ENCODE measurements around the gene PLEKHF1. TPM values are rescaled to one million over a fixed set of nuclear protein-coding genes. Genes with fewer than 3 reads are reported as not detected.
"Not testable (repeated sequence)": the region's sequence is repeated elsewhere in the genome, so short reads cannot be mapped to it uniquely, and the experiment has no call there.

Gene PLEKHF1
- total RNA-seq, 1 experiment from 2014 or later = 2.0 TPM

GRCh38 chr19:29626832-29627231 lies 38.4 kb upstream of the PLEKHF1 start:
- DNase-seq; H3K4me3 ChIP-seq; H3K9me3 ChIP-seq (replicated peaks); H3K4me1 ChIP-seq; H3K36me3 ChIP-seq; H3K27ac ChIP-seq: not testable (repeated sequence)
- peaks cover 10% of the 10 kb centered on the region; the same call in 1 of the 2 replicates for H3K27me3 ChIP-seq

- no peak for DNase-seq
- Histone ChIP-seq H3K4me3 (no peak overlapping the region), H3K9me3 (replicated peaks) (peaks cover under 1% of the 10 kb centered on the region; the same call in 1 of the 2 replicates), H3K4me1 (no peaks in the 10 kb centered on the region), H3K27me3 (0 out of 2 replicates have a peak, but pooled peaks cover 5% of the 10 kb centered on the region), H3K36me3 (no peaks in the 10 kb centered on the region), H3K27ac (no peak overlapping the region)
These were observed 36.4 kb upstream of the PLEKHF1 start for GRCh38 chr19:29628661-29629385.

DNA sequence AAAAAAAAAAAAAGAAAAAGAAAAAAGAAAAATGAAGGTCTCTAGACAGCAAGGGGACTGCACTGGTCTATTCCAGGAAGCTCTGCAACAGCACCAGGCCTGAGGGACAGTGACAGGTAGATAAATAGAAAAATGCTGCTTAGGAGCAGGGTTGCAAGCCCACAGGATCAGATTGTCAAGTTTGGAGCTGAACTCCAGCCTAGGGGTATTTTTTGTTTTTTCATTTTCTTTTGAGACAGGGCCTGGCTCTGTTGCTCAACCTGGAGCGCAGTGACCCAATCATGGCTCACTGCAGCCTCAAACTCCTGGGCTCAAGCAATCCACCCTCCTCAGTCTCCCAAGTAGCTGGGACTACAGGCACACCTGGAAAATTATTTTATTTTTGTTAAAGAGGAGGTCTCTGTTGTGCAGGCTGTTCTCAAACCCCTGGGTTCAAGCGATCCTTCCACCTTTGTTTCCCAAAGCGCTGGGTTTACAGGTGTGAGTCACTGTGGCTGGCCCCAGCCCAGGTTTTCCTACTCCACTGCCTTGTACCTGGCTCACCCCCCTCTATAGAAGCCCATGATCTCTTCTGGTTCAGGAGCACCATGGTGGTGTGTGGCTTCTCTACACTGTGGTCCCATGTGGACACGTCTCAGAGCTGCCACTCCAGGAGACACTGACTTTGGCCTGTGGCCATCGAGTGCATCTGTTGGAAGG lies 35.3 kb upstream of the PLEKHF1 start:
- Histone ChIP-seq H3K4me3 (no peak overlapping the region), H3K4me1 (no peaks in the 10 kb centered on the region), H3K27ac (no peak overlapping the region), H3K36me3 (no peaks in the 10 kb centered on the region), H3K27me3 (0 out of 2 replicates have a peak, but pooled peaks cover 2% of the 10 kb centered on the region), H3K9me3 (replicated peaks) (peaks cover 4% of the 10 kb centered on the region; the same call in 1 of the 2 replicates)
- no peak for DNase-seq

GRCh38 chr19:29630655-29631054 lies 34.6 kb upstream of the PLEKHF1 start:
- Histone ChIP-seq H3K27me3 (0 out of 2 replicates have a peak, but pooled peaks cover 2% of the 10 kb centered on the region), H3K9me3 (replicated peaks) (peaks cover 4% of the 10 kb centered on the region; the same call in 1 of the 2 replicates), H3K36me3 (no peaks in the 10 kb centered on the region), H3K4me1 (no peaks in the 10 kb centered on the region), H3K27ac (no peak overlapping the region), H3K4me3 (no peak overlapping the region)
- peak in 1 of 2 experiments; percentile 28 for DNase-seq

- Histone ChIP-seq H3K36me3 (no peaks in the 10 kb centered on the region), H3K27me3 (0 out of 2 replicates have a peak, but pooled peaks cover 2% of the 10 kb centered on the region), H3K9me3 (replicated peaks) (peaks cover 4% of the 10 kb centered on the region; the same call in 1 of the 2 replicates), H3K4me3 (no peak overlapping the region), H3K4me1 (no peaks in the 10 kb centered on the region), H3K27ac (no peak overlapping the region)
- no peak for DNase-seq
These were observed 33.8 kb upstream of the PLEKHF1 start for GRCh38 chr19:29631450-29631849.

DNA sequence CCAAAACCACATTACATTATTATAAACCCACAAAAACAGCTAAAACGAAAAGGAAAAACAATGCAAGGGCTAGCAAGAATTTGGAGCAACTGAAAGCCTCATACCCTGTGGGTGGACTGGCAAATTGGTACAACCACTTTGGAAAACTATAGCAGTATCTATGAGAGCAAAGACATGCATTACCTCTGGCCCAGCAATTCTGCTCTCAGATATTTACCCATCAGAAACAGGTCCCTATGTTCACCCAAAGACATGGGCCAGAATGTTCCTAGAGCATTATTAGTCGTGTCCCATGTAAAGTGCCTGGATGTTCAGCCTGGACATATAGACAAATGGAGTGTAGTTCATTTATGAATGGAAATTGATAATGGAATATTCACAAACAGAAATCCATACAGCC lies 31.3 kb upstream of the PLEKHF1 start:
- 0 out of 2 replicates have a peak, but pooled peaks cover 2% of the 10 kb centered on the region for H3K27me3 ChIP-seq
- no peak overlapping the region for H3K27ac ChIP-seq
- no peaks in the 10 kb centered on the region for H3K4me1 ChIP-seq
- no peaks in the 10 kb centered on the region for H3K36me3 ChIP-seq
- peaks cover 4% of the 10 kb centered on the region; the same call in 1 of the 2 replicates for H3K9me3 ChIP-seq (replicated peaks)
- H3K4me3 ChIP-seq = no peak overlapping the region
- no peak for DNase-seq

DNA sequence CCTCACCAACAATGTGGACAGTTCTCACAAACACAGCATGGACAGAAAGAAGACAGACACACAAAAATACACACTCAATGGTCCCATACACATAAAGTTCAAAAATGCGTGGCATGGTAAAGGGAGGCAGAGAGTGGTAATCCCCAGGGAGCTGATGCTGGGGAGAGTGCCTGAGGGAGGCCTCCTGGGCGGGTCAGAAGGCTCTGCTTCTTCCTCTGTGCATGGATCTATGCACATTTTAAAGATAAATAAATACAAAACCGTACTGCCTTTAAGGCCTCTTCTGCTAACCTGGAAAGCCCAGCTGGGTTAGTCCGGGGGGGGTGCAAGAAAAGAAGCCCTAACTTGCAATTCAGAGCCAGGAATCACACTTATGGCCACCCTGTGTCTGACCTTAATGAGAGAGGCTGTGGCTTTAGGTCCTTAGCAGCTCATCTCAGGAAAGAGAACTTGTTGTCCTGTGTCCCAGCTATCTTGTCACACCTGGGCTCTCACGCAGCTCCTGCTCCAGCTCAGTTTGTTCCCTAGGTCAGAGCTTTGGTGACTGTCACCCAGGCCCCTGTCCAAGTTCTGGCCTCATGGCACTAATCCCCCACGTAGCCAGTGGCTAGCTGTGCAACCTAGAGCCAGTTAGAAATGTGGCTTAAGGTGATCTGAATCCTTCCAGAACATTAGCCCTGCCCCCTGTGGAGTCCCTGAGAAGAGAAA lies 30.7 kb upstream of the PLEKHF1 start:
- Histone ChIP-seq H3K36me3 (no peaks in the 10 kb centered on the region), H3K27me3 (0 out of 2 replicates have a peak, but pooled peaks cover 2% of the 10 kb centered on the region), H3K4me1 (no peaks in the 10 kb centered on the region), H3K9me3 (replicated peaks) (peaks cover 4% of the 10 kb centered on the region; the same call in 1 of the 2 replicates), H3K4me3 (no peak overlapping the region), H3K27ac (no peak overlapping the region)
- DNase-seq = no peak

DNA sequence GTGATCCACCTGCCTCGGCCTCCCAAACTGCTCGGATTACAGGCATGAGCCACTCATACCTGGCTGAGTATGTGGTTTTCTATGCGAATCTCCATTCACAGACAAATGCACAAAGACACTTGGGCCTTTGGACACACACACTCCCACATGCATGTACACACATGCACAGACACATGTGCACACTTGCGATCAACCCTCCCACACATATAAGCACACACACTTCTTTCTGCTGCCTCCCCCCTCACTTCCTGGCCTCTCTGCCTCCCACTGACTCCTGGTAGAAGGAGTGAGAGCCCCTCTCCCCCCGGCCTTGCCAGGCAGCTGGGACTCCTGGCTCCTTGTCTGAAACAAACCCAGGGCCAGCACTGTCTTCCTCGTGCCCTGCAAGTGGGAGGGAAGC lies 29.3 kb upstream of the PLEKHF1 start:
- no peak for DNase-seq
- peaks cover 4% of the 10 kb centered on the region; the same call in 1 of the 2 replicates for H3K9me3 ChIP-seq (replicated peaks)

GRCh38 chr19:29636553-29637360 lies 28.5 kb upstream of the PLEKHF1 start:
- H3K4me3 ChIP-seq = no peak overlapping the region
- H3K27ac ChIP-seq = no peak overlapping the region
- no peaks in the 10 kb centered on the region for H3K4me1 ChIP-seq
- H3K9me3 ChIP-seq (replicated peaks) = peaks cover 4% of the 10 kb centered on the region; the same call in 1 of the 2 replicates
- H3K27me3 ChIP-seq = 0 out of 2 replicates have a peak, but pooled peaks cover 2% of the 10 kb centered on the region
- H3K36me3 ChIP-seq = no peaks in the 10 kb centered on the region
- DNase-seq = no peak

More for the DNA sequence above, 29.3 kb upstream of the PLEKHF1 start:
- Histone ChIP-seq H3K36me3 (no peaks in the 10 kb centered on the region), H3K4me1 (no peaks in the 10 kb centered on the region), H3K27me3 (0 out of 2 replicates have a peak, but pooled peaks cover 2% of the 10 kb centered on the region), H3K27ac (no peak overlapping the region), H3K4me3 (no peak overlapping the region)

DNA sequence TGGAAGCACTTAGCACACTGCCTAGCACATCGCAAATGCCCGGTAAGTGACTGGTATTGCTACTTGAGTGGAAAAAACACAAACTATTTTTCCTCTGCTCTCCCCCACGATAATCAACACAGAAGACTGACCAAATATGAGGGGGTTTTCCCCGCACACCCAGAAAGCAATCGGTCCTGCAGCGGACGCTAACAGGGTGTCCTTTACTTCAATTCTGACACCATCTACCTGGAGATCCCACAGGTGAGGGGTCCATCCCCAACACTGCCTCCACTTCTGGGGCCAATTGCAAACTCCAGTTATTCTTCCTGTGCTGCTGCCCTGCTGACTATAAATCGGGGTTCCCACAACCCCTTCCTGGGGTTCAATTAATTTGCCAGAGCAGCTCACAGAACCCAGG lies 26.2 kb upstream of the PLEKHF1 start:
- Histone ChIP-seq H3K9me3 (replicated peaks) (peaks cover 1% of the 10 kb centered on the region; the same call in 1 of the 2 replicates), H3K4me3 (no peak overlapping the region), H3K27ac (no peak overlapping the region), H3K27me3 (peaks cover 10% of the 10 kb centered on the region; the same call in 1 of the 2 replicates), H3K4me1 (no peaks in the 10 kb centered on the region), H3K36me3 (no peaks in the 10 kb centered on the region)
- no peak for DNase-seq

DNA sequence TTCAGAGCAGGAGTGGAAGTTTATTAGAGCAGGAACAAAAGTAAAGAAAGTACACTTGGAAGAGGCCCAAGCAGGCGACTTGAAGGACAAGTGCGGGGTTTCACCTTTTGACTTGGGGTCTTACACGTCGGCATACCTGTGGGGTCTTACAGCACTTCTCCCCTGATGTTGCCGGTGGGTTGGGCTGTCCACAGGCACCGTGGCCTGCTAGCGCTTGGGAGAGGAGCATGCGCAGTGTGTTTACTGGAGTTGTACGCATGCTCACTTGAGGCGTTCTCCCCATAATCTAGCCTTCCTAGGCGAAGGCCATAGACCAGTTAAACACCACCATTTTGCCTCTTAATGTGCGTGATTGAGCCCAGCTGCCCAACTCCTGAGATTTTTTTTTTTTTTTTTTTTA lies 25.0 kb upstream of the PLEKHF1 start:
- Histone ChIP-seq H3K9me3 (replicated peaks) (no peaks in the 10 kb centered on the region), H3K27ac (no peak overlapping the region), H3K36me3 (no peaks in the 10 kb centered on the region), H3K27me3 (peaks cover 9% of the 10 kb centered on the region; the same call in 1 of the 2 replicates), H3K4me1 (no peaks in the 10 kb centered on the region), H3K4me3 (no peak overlapping the region)
- no peak for DNase-seq

GRCh38 chr19:29641597-29641996 lies 23.7 kb upstream of the PLEKHF1 start:
- Histone ChIP-seq H3K4me3 (no peak overlapping the region), H3K36me3 (no peaks in the 10 kb centered on the region), H3K27ac (no peak overlapping the region), H3K27me3 (peaks cover 13% of the 10 kb centered on the region), H3K9me3 (replicated peaks) (no peaks in the 10 kb centered on the region), H3K4me1 (no peaks in the 10 kb centered on the region)
- DNase-seq = no peak

GRCh38 chr19:29643361-29643935 lies 21.8 kb upstream of the PLEKHF1 start:
- Histone ChIP-seq H3K36me3 (no peaks in the 10 kb centered on the region), H3K4me3 (no peak overlapping the region), H3K9me3 (replicated peaks) (no peaks in the 10 kb centered on the region), H3K4me1 (no peaks in the 10 kb centered on the region), H3K27me3 (peaks cover 13% of the 10 kb centered on the region), H3K27ac (no peak overlapping the region)
- DNase-seq = no peak

GRCh38 chr19:29644210-29644609 lies 21.1 kb upstream of the PLEKHF1 start:
- Histone ChIP-seq H3K9me3 (replicated peaks) (no peaks in the 10 kb centered on the region), H3K4me1 (no peaks in the 10 kb centered on the region), H3K27ac (no peak overlapping the region), H3K27me3 (peaks cover 13% of the 10 kb centered on the region), H3K36me3 (no peaks in the 10 kb centered on the region), H3K4me3 (no peak overlapping the region)
- DNase-seq = no peak
